Measurements from ENCODE around the gene SEC23B. TPM values are rescaled to one million over a fixed set of nuclear protein-coding genes. Genes with fewer than 3 reads are reported as not detected.
"Not testable (repeated sequence)": the region's sequence is repeated elsewhere in the genome, so short reads cannot be mapped to it uniquely, and the experiment has no call there.

SEC23B gene
- total RNA-seq, 2 experiments from 2014 or later: 95.3 to 119 TPM

DNA sequence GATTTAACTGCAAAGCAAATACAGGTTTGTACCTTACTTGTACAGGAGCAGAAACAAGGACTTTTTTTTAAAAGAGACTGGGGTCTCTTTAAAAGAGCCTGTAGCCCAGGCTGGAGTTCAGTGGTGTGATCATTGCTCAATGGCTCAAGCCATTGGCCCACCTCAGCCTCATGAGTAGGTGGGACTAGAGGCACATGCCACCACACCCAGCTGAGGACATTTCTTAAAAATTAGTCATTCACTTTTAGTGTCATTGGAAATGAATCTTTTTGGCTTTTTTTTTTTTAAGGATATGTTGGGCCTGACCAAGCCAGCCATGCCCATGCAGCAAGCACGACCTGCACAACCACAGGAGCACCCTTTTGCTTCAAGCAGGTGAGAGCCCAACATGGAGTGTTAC is 16.9 kb downstream of the SEC23B start:
- ATAC-seq (no peak), DNase-seq (no peak)
- POLR2A ChIA-PET: no interaction called here
- Mint-ChIP-seq H3K27me3 (no peaks in the 10 kb centered on the region), H3K36me3 (ENCODE audit: low read depth) (peaks cover 31% of the 10 kb centered on the region), H3K4me3 (no peak overlapping the region), H3K9me3 (ENCODE audit: low read depth) (no peaks in the 10 kb centered on the region), H3K27ac (no peak overlapping the region), H3K4me1 (no peaks in the 10 kb centered on the region)
- intact Hi-C loops (cut with DNase I, micrococcal nuclease): no loop called here
- CTCF ChIA-PET: no interaction called here

DNA sequence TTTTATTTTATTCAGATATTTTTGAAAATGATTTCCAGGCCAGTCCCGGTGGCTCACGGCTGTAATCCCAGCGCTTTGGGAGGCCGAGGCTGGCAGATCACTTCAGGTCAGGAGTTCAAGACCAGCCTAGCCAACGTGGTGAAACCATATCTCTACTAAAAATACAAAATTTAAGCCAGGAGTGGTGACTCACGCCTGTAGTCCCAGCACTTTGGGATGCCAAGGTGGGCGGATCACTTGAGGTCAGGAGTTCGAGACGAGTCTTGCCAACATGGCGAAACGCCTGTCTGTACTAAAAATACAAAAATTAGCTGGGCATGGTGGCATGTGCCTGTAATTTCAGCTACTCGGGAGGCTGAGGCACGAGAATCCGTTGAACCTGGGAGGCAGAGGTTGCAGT is 19.0 kb downstream of the SEC23B start:
- DNase-seq; H3K4me3 Mint-ChIP-seq; ATAC-seq; H3K27me3 Mint-ChIP-seq; POLR2A ChIA-PET; intact Hi-C loops (cut with DNase I, micrococcal nuclease); H3K27ac Mint-ChIP-seq; H3K9me3 Mint-ChIP-seq (ENCODE audit: low read depth); H3K4me1 Mint-ChIP-seq: not testable (repeated sequence)
- CTCF ChIA-PET: interaction anchor here (0.7 to 1.4 kb wide), 2 partner anchors 11 to 29 kb away, joined by 4 read pairs; no protein-coding TSS in a partner anchor
- peaks cover 45% of the 10 kb centered on the region for H3K36me3 Mint-ChIP-seq (ENCODE audit: low read depth)

- POLR2A ChIA-PET: no interaction called here
Measured at GRCh38 chr20:18527339-18527738, 19.6 kb downstream of the SEC23B start.

GRCh38 chr20:18527836-18528235 is 20.1 kb downstream of the SEC23B start:
- no peak overlapping the region for H3K27ac Mint-ChIP-seq
- ChIA-PET CTCF (interaction anchor here (1.4 kb wide), 1 partner anchor 12 kb away, joined by 4 read pairs; no protein-coding TSS in a partner anchor), POLR2A (no interaction called here)
- no peaks in the 10 kb centered on the region for H3K27me3 Mint-ChIP-seq
- peaks cover 56% of the 10 kb centered on the region for H3K36me3 Mint-ChIP-seq (ENCODE audit: low read depth)
- no peaks in the 10 kb centered on the region for H3K9me3 Mint-ChIP-seq (ENCODE audit: low read depth)
- DNase-seq (no peak), ATAC-seq (no peak)
- no peaks in the 10 kb centered on the region for H3K4me1 Mint-ChIP-seq
- H3K4me3 Mint-ChIP-seq: no peak overlapping the region
- intact Hi-C loops (cut with DNase I, micrococcal nuclease): no loop called here

More at GRCh38 chr20:18527339-18527738, 19.6 kb downstream of the SEC23B start:
- H3K4me3 Mint-ChIP-seq: no peak overlapping the region
- peaks cover 51% of the 10 kb centered on the region for H3K36me3 Mint-ChIP-seq (ENCODE audit: low read depth)
- CTCF ChIA-PET: interaction anchor here (0.7 to 1.4 kb wide), 2 partner anchors 11 to 30 kb away, joined by 4 read pairs; no protein-coding TSS in a partner anchor
- intact Hi-C loops (cut with DNase I, micrococcal nuclease): no loop called here
- no peaks in the 10 kb centered on the region for H3K27me3 Mint-ChIP-seq
- no peak overlapping the region for H3K27ac Mint-ChIP-seq
- no peaks in the 10 kb centered on the region for H3K4me1 Mint-ChIP-seq
- no peak for ATAC-seq
- H3K9me3 Mint-ChIP-seq (ENCODE audit: low read depth): no peaks in the 10 kb centered on the region
- no peak for DNase-seq

DNA sequence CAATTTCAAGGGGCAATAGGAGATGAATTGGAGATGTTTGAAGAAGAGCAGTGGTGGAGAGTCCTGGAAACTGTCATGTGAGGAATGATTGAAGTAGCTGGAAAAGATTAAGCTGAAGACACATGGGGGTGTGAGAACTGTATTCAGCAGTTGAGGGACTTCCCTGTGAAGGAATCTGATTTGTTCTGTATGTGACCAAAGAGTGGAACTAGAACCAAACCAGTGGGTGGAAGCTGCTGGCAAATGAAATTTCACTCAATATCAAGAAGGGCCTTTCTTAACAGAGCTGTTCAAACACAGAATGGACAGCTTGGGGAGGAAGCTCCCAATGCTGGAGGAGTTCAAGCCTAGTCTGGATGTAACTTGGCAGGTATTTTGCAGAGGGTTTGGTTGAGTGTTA is 21.3 kb downstream of the SEC23B start:
- intact Hi-C loops (cut with DNase I, micrococcal nuclease): no loop called here
- H3K36me3 Mint-ChIP-seq (ENCODE audit: low read depth): peaks cover 65% of the 10 kb centered on the region
- no peak overlapping the region for H3K4me3 Mint-ChIP-seq
- H3K27ac Mint-ChIP-seq: peak overlapping the region; percentile 4
- ChIA-PET CTCF (interaction anchor here (1.4 kb wide), 1 partner anchor 22 kb away, joined by 4 read pairs; the partner anchor contains the start of gene SEC23B), POLR2A (no interaction called here)
- no peak for DNase-seq
- ATAC-seq: no peak
- H3K27me3 Mint-ChIP-seq: no peaks in the 10 kb centered on the region
- H3K4me1 Mint-ChIP-seq: no peaks in the 10 kb centered on the region
- no peaks in the 10 kb centered on the region for H3K9me3 Mint-ChIP-seq (ENCODE audit: low read depth)

DNA sequence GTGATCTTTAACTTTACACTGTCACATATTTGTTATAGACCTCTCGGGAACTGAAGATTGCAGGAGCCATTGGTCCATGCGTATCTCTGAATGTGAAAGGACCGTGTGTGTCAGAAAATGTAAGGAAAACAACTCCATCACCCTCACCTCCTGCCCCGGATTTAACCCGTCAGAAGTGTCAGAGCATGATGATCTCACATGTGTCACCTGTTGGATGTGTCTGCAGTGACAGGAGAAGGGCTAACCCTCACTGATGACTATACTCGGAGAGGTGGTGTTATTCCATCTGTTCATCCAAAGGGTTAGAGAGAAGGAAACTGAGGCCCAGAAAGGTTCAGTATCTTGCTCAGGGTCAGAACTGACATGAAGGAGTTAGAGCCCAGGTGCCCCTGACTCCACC is 24.9 kb downstream of the SEC23B start:
- peak overlapping the region; percentile 33 for H3K27ac Mint-ChIP-seq
- H3K27me3 Mint-ChIP-seq: no peaks in the 10 kb centered on the region
- intact Hi-C loops (cut with DNase I, micrococcal nuclease): no loop called here
- no peaks in the 10 kb centered on the region for H3K4me1 Mint-ChIP-seq
- H3K9me3 Mint-ChIP-seq (ENCODE audit: low read depth): no peaks in the 10 kb centered on the region
- no peak overlapping the region for H3K4me3 Mint-ChIP-seq
- ChIA-PET POLR2A (no interaction called here), CTCF (no interaction called here)
- DNase-seq: no peak
- ATAC-seq: no peak
- peaks cover 67% of the 10 kb centered on the region for H3K36me3 Mint-ChIP-seq (ENCODE audit: low read depth)

DNA sequence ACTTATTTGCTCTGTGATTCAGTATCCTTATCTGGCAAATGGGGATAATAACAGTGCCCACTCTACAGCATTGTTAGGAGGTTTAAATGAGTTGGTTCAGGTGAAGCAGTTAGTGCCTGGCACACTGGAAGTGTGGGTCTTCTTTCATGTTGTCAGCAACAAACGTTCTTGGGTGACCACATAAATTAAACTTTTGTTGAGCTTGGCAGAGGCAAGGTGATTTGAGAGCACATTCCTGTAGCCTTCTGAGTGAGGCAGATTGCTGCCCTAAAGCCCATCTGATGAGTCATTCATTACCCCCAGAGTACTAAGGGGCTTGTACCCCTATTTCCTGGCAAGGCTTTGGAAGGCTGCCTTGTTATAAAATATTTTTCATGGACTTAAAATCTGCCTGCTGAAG is 25.8 kb downstream of the SEC23B start:
- CTCF ChIA-PET: no interaction called here
- DNase-seq (no peak), ATAC-seq (no peak)
- H3K4me1 Mint-ChIP-seq: no peaks in the 10 kb centered on the region
- H3K27ac Mint-ChIP-seq: no peak overlapping the region
- POLR2A ChIA-PET: no interaction called here
- no peaks in the 10 kb centered on the region for H3K9me3 Mint-ChIP-seq (ENCODE audit: low read depth)
- intact Hi-C loops (cut with DNase I, micrococcal nuclease): no loop called here
- no peaks in the 10 kb centered on the region for H3K27me3 Mint-ChIP-seq
- H3K36me3 Mint-ChIP-seq (ENCODE audit: low read depth): peaks cover 67% of the 10 kb centered on the region
- H3K4me3 Mint-ChIP-seq: no peak overlapping the region

DNA sequence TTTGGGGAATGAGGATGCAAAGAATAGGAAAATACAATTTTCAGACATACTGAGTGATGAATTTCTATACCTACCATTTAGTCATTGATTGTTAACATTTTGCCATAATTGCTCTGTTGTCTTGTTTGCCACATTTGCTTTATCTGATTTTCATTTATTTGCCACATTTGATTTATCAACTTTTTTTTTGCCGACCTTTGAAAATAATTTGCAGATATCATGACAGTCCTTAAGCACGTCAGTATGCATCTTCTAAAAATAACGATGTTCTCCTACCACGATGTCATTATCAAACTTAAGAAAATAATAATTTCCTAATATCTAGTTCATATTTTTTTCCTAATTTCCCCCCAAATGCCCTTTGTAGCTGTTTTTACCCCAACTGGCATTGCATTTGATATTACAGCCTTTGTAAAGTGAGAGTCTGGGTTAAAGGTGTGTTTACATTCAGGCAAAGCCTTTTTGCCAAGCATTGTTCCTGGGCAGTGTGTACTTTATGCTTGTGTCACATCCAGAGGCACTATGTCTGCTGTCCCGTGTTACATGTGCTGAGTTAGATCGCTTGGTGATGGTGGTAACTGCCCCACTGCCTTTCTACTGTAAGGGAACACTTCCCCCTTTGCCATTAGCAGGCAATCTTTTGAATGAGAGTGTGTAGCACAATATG is 26.4 kb downstream of the SEC23B start:
- Mint-ChIP-seq H3K36me3 (ENCODE audit: low read depth) (peaks cover 61% of the 10 kb centered on the region), H3K4me1 (no peaks in the 10 kb centered on the region), H3K27me3 (no peaks in the 10 kb centered on the region), H3K9me3 (ENCODE audit: low read depth) (no peaks in the 10 kb centered on the region), H3K4me3 (no peak overlapping the region), H3K27ac (no peak overlapping the region)
- CTCF ChIA-PET: no interaction called here
- DNase-seq (no peak), ATAC-seq (no peak)
- POLR2A ChIA-PET: no interaction called here
- intact Hi-C loops (cut with DNase I, micrococcal nuclease): no loop called here

DNA sequence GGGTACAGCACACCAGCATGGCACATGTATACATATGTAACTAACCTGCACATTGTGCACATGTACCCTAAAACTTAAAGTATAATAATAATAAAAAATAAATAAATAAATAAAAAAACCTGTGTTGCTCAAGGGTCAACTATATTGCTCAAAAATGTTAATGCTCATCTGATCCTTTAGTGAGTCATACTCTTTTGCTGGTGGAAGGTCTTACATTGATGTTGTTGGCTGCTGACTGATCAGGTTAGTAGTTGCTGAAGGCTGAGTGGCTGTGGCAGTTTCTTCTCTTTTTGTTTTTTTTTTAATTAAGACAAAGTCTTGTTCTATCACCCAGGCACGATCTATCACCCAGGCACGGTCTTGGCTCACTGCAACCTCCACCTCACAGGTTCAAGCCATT is 29.9 kb downstream of the SEC23B start:
- Mint-ChIP-seq H3K4me1 (no peaks in the 10 kb centered on the region), H3K9me3 (ENCODE audit: low read depth) (no peaks in the 10 kb centered on the region), H3K36me3 (ENCODE audit: low read depth) (peaks cover 52% of the 10 kb centered on the region), H3K27me3 (no peaks in the 10 kb centered on the region), H3K27ac (no peak overlapping the region), H3K4me3 (no peak overlapping the region)
- ATAC-seq: no peak
- ChIA-PET CTCF (no interaction called here), POLR2A (no interaction called here)
- intact Hi-C loops (cut with DNase I, micrococcal nuclease): no loop called here
- no peak for DNase-seq

GRCh38 chr20:18541741-18542140 is 34.0 kb downstream of the SEC23B start:
- CTCF ChIA-PET: no interaction called here
- ATAC-seq: no peak
- Mint-ChIP-seq H3K27ac (no peak overlapping the region), H3K9me3 (ENCODE audit: low read depth) (no peaks in the 10 kb centered on the region), H3K27me3 (no peaks in the 10 kb centered on the region), H3K36me3 (ENCODE audit: low read depth) (peaks cover 48% of the 10 kb centered on the region), H3K4me3 (no peak overlapping the region), H3K4me1 (no peaks in the 10 kb centered on the region)
- DNase-seq: no peak
- POLR2A ChIA-PET: no interaction called here
- intact Hi-C loops (cut with DNase I, micrococcal nuclease): no loop called here

DNA sequence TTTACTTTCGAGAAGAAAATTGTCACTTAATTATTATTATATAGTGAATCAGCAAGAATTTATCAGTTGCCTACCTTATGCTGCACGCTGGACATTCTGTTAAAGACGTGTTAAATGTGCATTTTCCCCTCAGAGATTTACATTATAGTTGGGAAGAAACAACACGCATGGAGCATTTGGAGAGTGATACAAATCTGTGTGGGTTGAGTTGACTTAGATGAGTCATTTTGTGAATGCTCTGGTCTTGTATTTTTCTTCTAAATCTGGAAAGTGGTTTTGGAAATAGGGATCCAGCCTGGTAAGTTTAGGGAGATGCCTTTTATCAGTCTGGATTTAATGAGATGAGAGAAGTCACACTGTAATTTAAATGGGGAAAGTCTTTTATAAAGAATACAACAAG is 35.5 kb downstream of the SEC23B start:
- ATAC-seq (no peak), DNase-seq (no peak)
- ChIA-PET POLR2A (no interaction called here), CTCF (no interaction called here)
- Mint-ChIP-seq H3K4me1 (no peaks in the 10 kb centered on the region), H3K9me3 (ENCODE audit: low read depth) (no peaks in the 10 kb centered on the region), H3K27me3 (no peaks in the 10 kb centered on the region), H3K27ac (peak overlapping the region; percentile 33), H3K36me3 (ENCODE audit: low read depth) (peaks cover 42% of the 10 kb centered on the region), H3K4me3 (no peak overlapping the region)
- intact Hi-C loops (cut with DNase I, micrococcal nuclease): no loop called here

- Mint-ChIP-seq H3K4me1 (no peaks in the 10 kb centered on the region), H3K27ac (peak overlapping the region; percentile 2), H3K27me3 (no peaks in the 10 kb centered on the region), H3K36me3 (ENCODE audit: low read depth) (peaks cover 46% of the 10 kb centered on the region), H3K4me3 (no peak overlapping the region), H3K9me3 (ENCODE audit: low read depth) (no peaks in the 10 kb centered on the region)
- POLR2A ChIA-PET: no interaction called here
- no peak for ATAC-seq
- CTCF ChIA-PET: no interaction called here
- no peak for DNase-seq
- intact Hi-C loops (cut with DNase I, micrococcal nuclease): no loop called here
Measured at GRCh38 chr20:18543932-18544331, 36.2 kb downstream of the SEC23B start.
